ENCODE data around the gene SLC38A3. TPM values are rescaled to one million over a fixed set of nuclear protein-coding genes. Genes with fewer than 3 reads are reported as not detected.
A peak's percentile ranks its signal among the peaks of the same experiment; 100 is the strongest.
"Not testable (repeated sequence)": the region's sequence is repeated elsewhere in the genome, so short reads cannot be mapped to it uniquely, and the experiment has no call there.

SLC38A3 gene
- polyA plus RNA-seq, 6 donors from 2014 or later, result not detected

DNA sequence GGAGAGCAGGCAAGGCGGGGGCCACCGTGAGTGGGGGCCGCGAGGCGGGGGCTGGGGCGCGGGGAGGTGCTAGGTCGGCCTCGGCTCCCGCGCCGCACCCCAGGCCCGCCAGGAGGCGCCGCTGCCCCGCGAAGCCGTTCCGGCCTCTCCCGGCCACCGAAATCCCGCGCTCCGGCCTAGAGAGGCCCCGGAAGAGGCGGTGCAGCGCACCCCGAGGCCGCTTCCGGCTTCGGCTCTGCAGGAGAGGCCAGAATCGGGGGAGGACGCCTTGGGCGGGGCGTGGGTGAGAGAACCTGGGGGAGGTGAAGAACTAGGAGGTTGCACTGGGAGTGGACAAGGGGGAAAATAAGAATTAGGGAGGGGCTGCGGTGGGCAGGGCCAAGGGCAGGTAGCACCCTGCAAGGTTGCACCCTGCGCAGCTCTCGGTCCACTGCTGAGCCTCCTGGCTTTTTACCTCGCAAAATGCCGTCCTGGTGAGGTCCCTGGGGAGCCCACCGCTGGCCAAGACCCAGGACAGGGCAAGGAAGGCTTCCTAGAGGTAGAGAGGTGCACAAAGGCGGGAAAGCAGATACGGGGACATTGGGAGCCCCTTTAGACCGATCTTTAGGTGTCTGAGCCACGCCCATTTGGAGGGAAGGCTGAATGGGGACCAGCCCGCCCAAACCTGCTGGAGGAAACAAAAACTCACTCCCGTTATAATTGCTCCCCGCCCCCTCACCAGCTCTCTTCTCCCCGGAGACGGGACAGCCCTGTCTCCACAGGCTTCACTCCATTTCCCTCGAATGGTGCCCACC lies 22.5 kb downstream of the SLC38A3 start:
- H3K36me3 Mint-ChIP-seq, result no peaks in the 10 kb centered on the region
- peaks cover 44 to 58% (median 53%) of the 10 kb centered on the region in 3 donors for H3K4me1 Mint-ChIP-seq
- H3K27ac Mint-ChIP-seq, result peak overlapping the region; percentile 70 to 92 (median 90)
- ATAC-seq (ENCODE audit: low read depth in 2 of 2) (peak; percentile 77 to 79), DNase-seq (peak; percentile 93)
- H3K27me3 Mint-ChIP-seq, result peaks cover 3 to 18% (median 18%) of the 10 kb centered on the region in 3 donors
- no peaks in the 10 kb centered on the region for H3K9me3 Mint-ChIP-seq
- peak overlapping the region; percentile 84 to 99 (median 96) for H3K4me3 Mint-ChIP-seq

GRCh38 chr3:50228184-50228763 lies 23.2 kb downstream of the SLC38A3 start:
- H3K4me3 Mint-ChIP-seq, result peak overlapping the region; percentile 84 to 99 (median 96)
- peaks cover 49 to 65% (median 54%) of the 10 kb centered on the region in 3 donors for H3K4me1 Mint-ChIP-seq
- not testable (repeated sequence) for DNase-seq; ATAC-seq (ENCODE audit: low read depth in 2 of 2); H3K36me3 Mint-ChIP-seq; H3K9me3 Mint-ChIP-seq
- peaks cover 3 to 18% (median 18%) of the 10 kb centered on the region in 3 donors for H3K27me3 Mint-ChIP-seq
- H3K27ac Mint-ChIP-seq, result peak overlapping the region in 5 of 6 donors; percentile 70 to 91 (median 90)

GRCh38 chr3:50229490-50229889 lies 24.4 kb downstream of the SLC38A3 start:
- Mint-ChIP-seq H3K27me3 (peaks cover 0 to 10% (median 9%) of the 10 kb centered on the region in 3 donors), H3K9me3 (no peaks in the 10 kb centered on the region), H3K4me3 (peak overlapping the region in 6 of 8 donors; percentile 31 to 82 (median 50)), H3K27ac (peak overlapping the region in 3 of 6 donors; percentile 49 to 92 (median 89)), H3K4me1 (peaks cover 54 to 70% (median 60%) of the 10 kb centered on the region in 3 donors), H3K36me3 (no peaks in the 10 kb centered on the region)
- ATAC-seq (ENCODE audit: low read depth in 2 of 2) (no peak), DNase-seq (no peak)

DNA sequence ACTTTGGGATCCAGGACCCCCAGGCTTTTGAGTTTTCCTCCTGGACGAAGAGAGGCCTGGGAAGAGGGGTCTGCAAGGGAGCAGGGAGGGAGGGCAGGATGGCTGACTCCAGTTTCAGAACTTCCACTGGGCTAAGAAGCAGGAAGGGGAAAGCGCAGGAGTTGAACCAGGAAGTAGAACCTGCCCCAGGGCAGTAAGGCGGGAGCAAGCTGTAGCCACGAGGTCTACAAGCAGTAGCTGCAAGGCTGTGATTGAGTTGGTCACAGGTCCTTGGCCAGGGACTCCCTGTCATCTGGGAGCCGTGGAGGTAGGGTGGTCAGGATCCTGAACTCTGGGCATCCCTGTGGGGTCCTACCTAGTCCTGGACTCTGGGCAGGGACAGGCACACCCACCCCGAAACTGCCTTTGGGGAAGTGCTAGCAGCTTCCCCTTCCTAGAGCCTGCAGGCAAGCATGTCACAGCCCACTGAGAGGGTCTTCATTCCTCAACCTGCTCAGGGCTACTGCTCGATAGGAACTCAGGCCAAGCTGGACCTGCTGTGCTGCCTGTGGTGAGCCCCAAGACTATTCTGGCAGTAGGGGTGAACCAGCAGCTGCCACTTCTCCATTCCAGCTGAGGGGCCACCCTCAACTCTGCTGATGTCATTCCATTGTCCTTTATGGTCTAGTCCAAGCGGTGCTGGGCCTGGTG lies 25.2 kb downstream of the SLC38A3 start:
- Mint-ChIP-seq H3K27ac (peak overlapping the region in 3 of 6 donors; percentile 26 to 71 (median 34)), H3K4me3 (peak overlapping the region in 6 of 8 donors; percentile 45 to 82 (median 63)), H3K27me3 (peaks cover 0 to 2% (median 1%) of the 10 kb centered on the region in 3 donors), H3K4me1 (peaks cover 52 to 70% (median 66%) of the 10 kb centered on the region in 3 donors), H3K36me3 (no peaks in the 10 kb centered on the region), H3K9me3 (no peaks in the 10 kb centered on the region)
- DNase-seq, result peak; percentile 50
- no peak for ATAC-seq (ENCODE audit: low read depth in 2 of 2)

GRCh38 chr3:50230794-50231125 lies 25.7 kb downstream of the SLC38A3 start:
- Mint-ChIP-seq H3K4me3 (peak overlapping the region in 5 of 8 donors; percentile 45 to 82 (median 57)), H3K27me3 (no peaks in the 10 kb centered on the region), H3K27ac (peak overlapping the region in 3 of 6 donors; percentile 7 to 85 (median 26)), H3K9me3 (no peaks in the 10 kb centered on the region), H3K36me3 (no peaks in the 10 kb centered on the region), H3K4me1 (peaks cover 54 to 73% (median 68%) of the 10 kb centered on the region in 3 donors)
- ATAC-seq (ENCODE audit: low read depth in 2 of 2) (no peak), DNase-seq (no peak)

DNA sequence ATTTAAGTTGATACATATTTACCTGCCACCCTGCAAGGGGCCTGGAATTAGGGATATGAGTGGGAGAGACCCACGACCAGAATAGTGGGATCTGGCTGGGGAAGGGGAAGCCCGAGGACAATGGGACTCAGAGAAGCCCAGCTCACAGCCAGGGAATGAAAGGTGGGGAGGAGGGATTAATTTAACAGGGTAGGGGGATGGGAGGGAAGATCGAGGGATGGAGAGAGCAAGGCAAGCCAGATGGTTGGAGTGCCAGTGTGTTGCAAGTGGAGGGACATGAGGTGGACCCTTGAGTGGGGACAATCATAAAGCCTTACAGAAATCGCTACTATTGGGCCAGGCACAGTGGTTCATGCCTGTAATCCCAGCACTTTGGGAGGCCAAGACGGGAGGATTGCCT lies 26.5 kb downstream of the SLC38A3 start:
- ATAC-seq (ENCODE audit: low read depth in 2 of 2) (no peak), DNase-seq (no peak)
- Mint-ChIP-seq H3K4me1 (peaks cover 51 to 67% (median 64%) of the 10 kb centered on the region in 3 donors), H3K4me3 (peak overlapping the region in 2 of 8 donors; percentile 41 to 74), H3K9me3 (no peaks in the 10 kb centered on the region), H3K36me3 (peaks cover 0 to under 1% of the 10 kb centered on the region in 2 donors), H3K27ac (peak overlapping the region in 1 of 6 donors; percentile 76), H3K27me3 (no peaks in the 10 kb centered on the region)

- Mint-ChIP-seq H3K27ac (no peak overlapping the region), H3K4me3 (peak overlapping the region in 2 of 8 donors; percentile 33 to 41), H3K36me3 (peaks cover 0 to 7% of the 10 kb centered on the region in 2 donors), H3K27me3 (no peaks in the 10 kb centered on the region), H3K9me3 (no peaks in the 10 kb centered on the region), H3K4me1 (peaks cover 52 to 66% (median 64%) of the 10 kb centered on the region in 3 donors)
- ATAC-seq (ENCODE audit: low read depth in 2 of 2) (no peak), DNase-seq (no peak)
These were observed 27.2 kb downstream of the SLC38A3 start for GRCh38 chr3:50232303-50232702.

GRCh38 chr3:50233176-50233575 lies 28.1 kb downstream of the SLC38A3 start:
- H3K4me1 Mint-ChIP-seq, result peaks cover 50 to 65% (median 64%) of the 10 kb centered on the region in 3 donors
- DNase-seq, result no peak
- no peak for ATAC-seq (ENCODE audit: low read depth in 2 of 2)
- peak overlapping the region in 2 of 8 donors; percentile 20 to 30 for H3K4me3 Mint-ChIP-seq
- H3K27ac Mint-ChIP-seq, result peak overlapping the region in 2 of 6 donors; percentile 23 to 28
- peaks cover 0 to 11% of the 10 kb centered on the region in 2 donors for H3K36me3 Mint-ChIP-seq
- H3K27me3 Mint-ChIP-seq, result no peaks in the 10 kb centered on the region
- H3K9me3 Mint-ChIP-seq, result no peaks in the 10 kb centered on the region

- no peaks in the 10 kb centered on the region for H3K9me3 Mint-ChIP-seq
- H3K36me3 Mint-ChIP-seq, result peaks cover 0 to 11% of the 10 kb centered on the region in 2 donors
- H3K27me3 Mint-ChIP-seq, result no peaks in the 10 kb centered on the region
- peak within 1 kb of the TSS; percentile 85 to 97 (median 95) for H3K27ac Mint-ChIP-seq
- H3K4me1 Mint-ChIP-seq, result peaks cover 49 to 68% (median 67%) of the 10 kb centered on the region in 3 donors
- ATAC-seq (ENCODE audit: low read depth in 2 of 2) (peak; percentile 88 to 89), DNase-seq (peak; percentile 99)
- H3K4me3 Mint-ChIP-seq, result peak within 1 kb of the TSS; percentile 90 to 100 (median 98)
These were observed 30.8 kb downstream of the SLC38A3 start, which contains the start of gene GNAI2 for GRCh38 chr3:50235716-50236483. Gene GNAI2 (plus strand): TSS chr3:50236204. CDS start chr3:50236336, 132 bp downstream.

DNA sequence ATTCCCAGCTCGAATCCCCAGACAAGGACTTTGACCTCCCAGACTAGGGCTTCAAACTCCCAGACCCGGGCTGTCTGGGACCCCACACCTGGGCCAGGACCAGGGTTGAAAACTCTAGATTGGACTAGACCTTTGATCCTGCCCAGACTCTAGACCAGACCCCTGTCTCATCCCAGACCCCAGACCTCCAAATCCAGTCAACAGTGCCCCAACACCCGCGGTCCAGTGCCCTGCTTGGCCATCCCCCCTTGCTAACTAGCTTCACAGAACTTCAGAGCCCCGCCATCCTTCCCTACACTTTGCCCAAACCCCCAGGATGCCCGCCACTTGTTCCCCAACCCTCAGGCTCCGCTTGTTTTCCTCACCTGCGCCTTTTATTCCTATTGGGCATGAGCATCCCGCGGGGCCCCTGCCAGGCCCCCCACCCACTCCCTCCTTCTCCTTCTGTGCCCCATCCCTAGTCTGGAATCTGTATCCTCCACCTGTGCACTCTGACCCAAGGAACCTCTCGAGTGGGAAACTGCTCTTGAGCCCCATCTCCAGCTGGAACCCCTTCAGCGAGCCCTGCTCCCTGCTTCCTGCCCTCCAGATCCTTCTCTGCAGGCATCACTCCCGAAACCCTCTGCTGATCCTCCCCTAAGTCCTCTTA lies 31.5 kb downstream of the SLC38A3 start:
- no peak for DNase-seq
- H3K36me3 Mint-ChIP-seq, result peaks cover 0 to 11% of the 10 kb centered on the region in 2 donors
- H3K27ac Mint-ChIP-seq, result peak overlapping the region; percentile 85 to 97 (median 95)
- H3K9me3 Mint-ChIP-seq, result no peaks in the 10 kb centered on the region
- ATAC-seq (ENCODE audit: low read depth in 2 of 2), result no peak
- peak overlapping the region; percentile 90 to 100 (median 98) for H3K4me3 Mint-ChIP-seq
- peaks cover 53 to 70% (median 67%) of the 10 kb centered on the region in 3 donors for H3K4me1 Mint-ChIP-seq
- no peaks in the 10 kb centered on the region for H3K27me3 Mint-ChIP-seq

- no peaks in the 10 kb centered on the region for H3K9me3 Mint-ChIP-seq
- peak overlapping the region; percentile 90 to 100 (median 98) for H3K4me3 Mint-ChIP-seq
- ATAC-seq (ENCODE audit: low read depth in 2 of 2) (no peak), DNase-seq (peak; percentile 39)
- H3K27me3 Mint-ChIP-seq, result no peaks in the 10 kb centered on the region
- H3K36me3 Mint-ChIP-seq, result peaks cover 0 to 11% of the 10 kb centered on the region in 2 donors
- H3K27ac Mint-ChIP-seq, result peak overlapping the region; percentile 89 to 97 (median 96)
- H3K4me1 Mint-ChIP-seq, result peaks cover 58 to 75% (median 73%) of the 10 kb centered on the region in 3 donors
These were observed 32.1 kb downstream of the SLC38A3 start for GRCh38 chr3:50237133-50237651.
